Measurements from ENCODE around the gene ZDHHC24. TPM values are rescaled to one million over a fixed set of nuclear protein-coding genes. Genes with fewer than 3 reads are reported as not detected.

ZDHHC24 gene
- total RNA-seq, 1 experiment from 2014 or later: 10.5 TPM

DNA sequence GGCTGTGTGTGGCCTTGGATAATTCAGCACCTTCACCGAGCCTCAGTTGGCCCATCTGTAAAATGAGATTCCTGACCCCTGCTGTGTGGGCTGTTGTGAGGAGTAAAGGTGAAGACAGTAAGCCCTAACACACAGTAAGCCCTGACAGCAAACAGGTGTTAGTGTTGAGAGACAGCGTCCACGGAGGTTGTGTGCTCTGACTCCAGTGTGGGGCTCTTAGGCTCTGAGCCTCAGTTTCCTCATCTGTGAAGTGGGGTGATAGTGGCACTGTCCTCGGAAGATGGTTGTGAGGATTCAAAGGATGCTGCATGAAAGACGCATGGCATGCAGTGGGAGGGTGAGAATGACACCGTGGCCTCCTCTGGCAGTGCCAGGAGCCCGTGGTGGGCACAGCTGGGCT, 51.4 kb downstream of the ZDHHC24 start:
- Histone ChIP-seq H3K4me1 (ENCODE audit: control insufficient read depth in 1 of 2, insufficient read depth in 2 of 2, low read length in 2 of 2) (no peaks in the 10 kb centered on the region), H3K27me3 (ENCODE audit: insufficient read depth, low read length) (no peaks in the 10 kb centered on the region), H3K79me2 (ENCODE audit: insufficient read depth, low read length) (no peaks in the 10 kb centered on the region), H3K36me3 (ENCODE audit: control insufficient read depth in 1 of 2, insufficient read depth in 2 of 2, low read length in 2 of 2) (peaks cover 0 to 4% of the 10 kb centered on the region in 2 experiments; a peak in 1 of 4 replicates), H3K9me3 (ENCODE audit: control insufficient read depth in 1 of 2, insufficient read depth in 1 of 2, low read depth in 1 of 2, low read length in 2 of 2) (no peaks in the 10 kb centered on the region), H3K9me2 (ENCODE audit: insufficient read depth) (no peaks in the 10 kb centered on the region), H3K4me2 (ENCODE audit: low read length) (no peak overlapping the region), H4K20me1 (ENCODE audit: insufficient read depth) (no peaks in the 10 kb centered on the region), H3K4me3 (replicated peaks in 1 of 2; ENCODE audit: low read depth in 1 of 2, low read length in 2 of 2) (no peak overlapping the region), H3K27ac (ENCODE audit: low read depth, low read length) (no peak overlapping the region), H2AFZ (ENCODE audit: low read depth, low read length, poor library complexity, severe bottlenecking) (no peak overlapping the region), H3K9ac (ENCODE audit: low read length) (no peak overlapping the region)
- ATAC-seq (no peak), DNase-seq (ENCODE audit: low read depth, low spot score) (no peak)
- ChIA-PET POLR2A (no interaction called here), CTCF (no interaction called here), RAD21 (ENCODE audit: low non-redundant PET in 1 of 2, low total read pairs in 2 of 2, uncharacterized antibody in 2 of 2, unreplicated experiment in 2 of 2) (no interaction called here)
- intact Hi-C loops (cut with micrococcal nuclease): no loop called here
- no TSS peak for BruUV-seq (replicated peaks)
- TF ChIP-seq CBX3 (IDR thresholded peaks at IDR 0.05; ENCODE audit: low read depth) (no peak), FOSL1 (IDR thresholded peaks at IDR 0.05; ENCODE audit: low read depth) (no peak), SRF (IDR thresholded peaks at IDR 0.05; ENCODE audit: low read depth) (no peak), ZNF274 (IDR thresholded peaks at IDR 0.05; ENCODE audit: low read depth, low read length) (no peak), JUND (IDR thresholded peaks at IDR 0.05) (no peak), POLR2A (IDR thresholded peaks at IDR 0.05; ENCODE audit: borderline replicate concordance, extremely low read depth, insufficient read depth, insufficient read length) (no peak), SP1 (IDR thresholded peaks at IDR 0.05; ENCODE audit: low read depth) (no peak), TCF7L2 (IDR thresholded peaks at IDR 0.05; ENCODE audit: borderline replicate concordance, extremely low read depth, insufficient read depth, insufficient read length) (no peak), RAD21 (IDR thresholded peaks at IDR 0.05; ENCODE audit: low read depth) (no peak), ZBTB33 (IDR thresholded peaks at IDR 0.05; ENCODE audit: extremely low read depth, insufficient replicate concordance, low read length) (no peak), ATF3 (IDR thresholded peaks at IDR 0.05) (no peak), ELF1 (IDR thresholded peaks at IDR 0.05; ENCODE audit: borderline replicate concordance, low read depth) (no peak), EZH2 (IDR thresholded peaks at IDR 0.05) (no peak), POLR2AphosphoS5 (IDR thresholded peaks at IDR 0.05; ENCODE audit: low read depth, low read length) (no peak)
- TF ChIP-seq, protein P1, sequence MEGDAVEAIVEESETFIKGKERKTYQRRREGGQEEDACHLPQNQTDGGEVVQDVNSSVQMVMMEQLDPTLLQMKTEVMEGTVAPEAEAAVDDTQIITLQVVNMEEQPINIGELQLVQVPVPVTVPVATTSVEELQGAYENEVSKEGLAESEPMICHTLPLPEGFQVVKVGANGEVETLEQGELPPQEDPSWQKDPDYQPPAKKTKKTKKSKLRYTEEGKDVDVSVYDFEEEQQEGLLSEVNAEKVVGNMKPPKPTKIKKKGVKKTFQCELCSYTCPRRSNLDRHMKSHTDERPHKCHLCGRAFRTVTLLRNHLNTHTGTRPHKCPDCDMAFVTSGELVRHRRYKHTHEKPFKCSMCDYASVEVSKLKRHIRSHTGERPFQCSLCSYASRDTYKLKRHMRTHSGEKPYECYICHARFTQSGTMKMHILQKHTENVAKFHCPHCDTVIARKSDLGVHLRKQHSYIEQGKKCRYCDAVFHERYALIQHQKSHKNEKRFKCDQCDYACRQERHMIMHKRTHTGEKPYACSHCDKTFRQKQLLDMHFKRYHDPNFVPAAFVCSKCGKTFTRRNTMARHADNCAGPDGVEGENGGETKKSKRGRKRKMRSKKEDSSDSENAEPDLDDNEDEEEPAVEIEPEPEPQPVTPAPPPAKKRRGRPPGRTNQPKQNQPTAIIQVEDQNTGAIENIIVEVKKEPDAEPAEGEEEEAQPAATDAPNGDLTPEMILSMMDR (IDR thresholded peaks at IDR 0.05 in 2 of 3, conservative IDR thresholded peaks at IDR 0.05 in 1 of 3; ENCODE audit: borderline replicate concordance in 1 of 3, insufficient read depth in 1 of 3, low read depth in 2 of 3, low read length in 2 of 3): no peak
- TF ChIP-seq, protein P2, sequence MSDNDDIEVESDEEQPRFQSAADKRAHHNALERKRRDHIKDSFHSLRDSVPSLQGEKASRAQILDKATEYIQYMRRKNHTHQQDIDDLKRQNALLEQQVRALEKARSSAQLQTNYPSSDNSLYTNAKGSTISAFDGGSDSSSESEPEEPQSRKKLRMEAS (IDR thresholded peaks at IDR 0.05): no peak

Data from HCT116 (cell line).